Measurements from ENCODE around the gene GARRE1. TPM values are rescaled to one million over a fixed set of nuclear protein-coding genes. Genes with fewer than 3 reads are reported as not detected.
"Not testable (repeated sequence)": the region's sequence is repeated elsewhere in the genome, so short reads cannot be mapped to it uniquely, and the experiment has no call there.

The GARRE1 gene
- total and polyA plus RNA-seq, 2 experiments from 2014 or later = 9.0 to 16.3 TPM

- Histone ChIP-seq H2AFZ (no peak overlapping the region), H3K4me2 (no peak overlapping the region), H3K9me3 (ENCODE audit: low read depth) (no peaks in the 10 kb centered on the region), H3K27me3 (no peaks in the 10 kb centered on the region), H3K4me3 (no peak overlapping the region), H3K79me2 (peaks cover 53% of the 10 kb centered on the region), H3K36me3 (replicated peaks; ENCODE audit: insufficient read depth, low read depth) (no peaks in the 10 kb centered on the region), H3K4me1 (ENCODE audit: insufficient read depth) (no peaks in the 10 kb centered on the region), H3K9me2 (replicated peaks; ENCODE audit: insufficient read depth) (no peaks in the 10 kb centered on the region), H4K20me1 (ENCODE audit: insufficient read depth, poor library complexity, severe bottlenecking) (no peaks in the 10 kb centered on the region), H3K27ac (no peak overlapping the region)
- TF ChIP-seq EZH2phosphoT487 (IDR thresholded peaks at IDR 0.05; ENCODE audit: low read depth, severe bottlenecking, unreplicated experiment) = no peak
- no peak for TF ChIP-seq EZH2 (IDR thresholded peaks at IDR 0.05; ENCODE audit: borderline replicate concordance)
- TF ChIP-seq CTCF (IDR thresholded peaks at IDR 0.05; ENCODE audit: poor library complexity) = no peak
- 94% methylated on average over 3 of the region's 3 CpGs for WGBS (ENCODE audit: low lambda C conversion rate, missing lambda C conversion rate)
- no peak for DNase-seq (ENCODE audit: low spot score)
Measured at GRCh38 chr19:34215006-34215665, 39.2 kb upstream of the GARRE1 start.

DNA sequence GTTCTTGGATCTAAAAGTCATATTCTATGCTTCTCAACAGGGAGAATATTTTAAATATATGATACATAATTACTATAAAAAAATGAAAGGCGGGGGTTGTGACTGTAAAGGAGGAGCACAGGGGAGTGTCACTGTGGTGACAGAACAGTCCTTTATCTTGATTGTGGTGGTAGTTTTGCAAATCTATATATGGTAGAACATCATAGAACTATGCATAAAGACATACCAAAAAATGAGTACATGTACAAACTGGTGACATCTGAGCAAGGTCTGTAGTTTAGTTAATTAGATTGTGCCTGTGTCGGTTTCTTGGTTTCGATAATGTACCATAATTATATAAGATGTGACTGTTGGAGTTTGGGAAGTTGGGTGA, 38.7 kb upstream of the GARRE1 start:
- Histone ChIP-seq H3K27me3 (no peaks in the 10 kb centered on the region), H3K4me2 (no peak overlapping the region), H3K4me3 (no peak overlapping the region), H3K4me1 (ENCODE audit: insufficient read depth) (no peaks in the 10 kb centered on the region), H3K9me2 (replicated peaks; ENCODE audit: insufficient read depth) (no peaks in the 10 kb centered on the region), H4K20me1 (ENCODE audit: insufficient read depth, poor library complexity, severe bottlenecking) (no peaks in the 10 kb centered on the region), H3K9me3 (ENCODE audit: low read depth) (no peaks in the 10 kb centered on the region), H3K27ac (no peak overlapping the region), H2AFZ (no peak overlapping the region), H3K36me3 (replicated peaks; ENCODE audit: insufficient read depth, low read depth) (no peaks in the 10 kb centered on the region), H3K79me2 (peaks cover 52% of the 10 kb centered on the region)
- DNase-seq (ENCODE audit: low spot score) = no peak
- 98% methylated on average over 3 of the region's 3 CpGs for whole genome bisulfite sequencing (ENCODE audit: low lambda C conversion rate, missing lambda C conversion rate)
- TF ChIP-seq EZH2phosphoT487 (IDR thresholded peaks at IDR 0.05; ENCODE audit: low read depth, severe bottlenecking, unreplicated experiment) = no peak
- TF ChIP-seq EZH2 (IDR thresholded peaks at IDR 0.05; ENCODE audit: borderline replicate concordance) = no peak
- TF ChIP-seq CTCF (IDR thresholded peaks at IDR 0.05; ENCODE audit: poor library complexity) = no peak

GRCh38 chr19:34216745-34217219, 37.6 kb upstream of the GARRE1 start:
- not testable (repeated sequence) for H2AFZ ChIP-seq; H3K9me2 ChIP-seq (replicated peaks; ENCODE audit: insufficient read depth); H3K4me1 ChIP-seq (ENCODE audit: insufficient read depth); H3K36me3 ChIP-seq (replicated peaks; ENCODE audit: insufficient read depth, low read depth); DNase-seq (ENCODE audit: low spot score); H3K4me2 ChIP-seq; H3K27ac ChIP-seq; H3K4me3 ChIP-seq; H4K20me1 ChIP-seq (ENCODE audit: insufficient read depth, poor library complexity, severe bottlenecking); H3K27me3 ChIP-seq; H3K9me3 ChIP-seq (ENCODE audit: low read depth)
- H3K79me2 ChIP-seq = peaks cover 49% of the 10 kb centered on the region
- WGBS (ENCODE audit: low lambda C conversion rate, missing lambda C conversion rate) = 87% methylated on average over 14 of the region's 14 CpGs

- no peaks in the 10 kb centered on the region for H3K27me3 ChIP-seq
- H4K20me1 ChIP-seq (ENCODE audit: insufficient read depth, poor library complexity, severe bottlenecking) = peaks cover 3% of the 10 kb centered on the region
- WGBS (ENCODE audit: low lambda C conversion rate, missing lambda C conversion rate) = 81% methylated on average over 18 of the region's 18 CpGs
- H2AFZ ChIP-seq = no peak overlapping the region
- no peak overlapping the region for H3K4me2 ChIP-seq
- DNase-seq (ENCODE audit: low spot score) = peak; percentile 24
- no peaks in the 10 kb centered on the region for H3K9me2 ChIP-seq (replicated peaks; ENCODE audit: insufficient read depth)
- no peak overlapping the region for H3K4me3 ChIP-seq
- no peaks in the 10 kb centered on the region for H3K4me1 ChIP-seq (ENCODE audit: insufficient read depth)
- H3K36me3 ChIP-seq (replicated peaks; ENCODE audit: insufficient read depth, low read depth) = no peaks in the 10 kb centered on the region
- H3K27ac ChIP-seq = peak overlapping the region; percentile 43
- TF ChIP-seq EZH2phosphoT487 (IDR thresholded peaks at IDR 0.05; ENCODE audit: low read depth, severe bottlenecking, unreplicated experiment) = no peak
- no peaks in the 10 kb centered on the region for H3K9me3 ChIP-seq (ENCODE audit: low read depth)
- peaks cover 44% of the 10 kb centered on the region for H3K79me2 ChIP-seq
Measured at GRCh38 chr19:34217952-34218817, 36.2 kb upstream of the GARRE1 start.
